Measurements from ENCODE around the gene NAV2. TPM values are rescaled to one million over a fixed set of nuclear protein-coding genes. Genes with fewer than 3 reads are reported as not detected.

NAV2 gene
- total and polyA plus RNA-seq, 2 experiments from 2014 or later, result 26.0 to 45.0 TPM

GRCh38 chr11:19988598-19988997, 276.0 kb downstream of the NAV2 start:
- H3K36me3 Mint-ChIP-seq (ENCODE audit: low read depth), result peaks cover 40% of the 10 kb centered on the region
- Histone ChIP-seq H3K4me2 (no peak overlapping the region), H3K9me2 (ENCODE audit: insufficient read depth) (no peaks in the 10 kb centered on the region), H3K4me1 (ENCODE audit: insufficient read depth) (peaks cover 11% of the 10 kb centered on the region; the same call in 1 of the 2 replicates), H3K4me3 (no peak overlapping the region), H3K36me3 (ENCODE audit: insufficient read depth) (no peaks in the 10 kb centered on the region; the same call in 1 of the 2 replicates), H3K79me2 (replicated peaks; ENCODE audit: insufficient read depth) (no peaks in the 10 kb centered on the region), H3K27me3 (ENCODE audit: insufficient read depth) (no peaks in the 10 kb centered on the region), H2AFZ (no peak overlapping the region), H4K20me1 (replicated peaks; ENCODE audit: insufficient read depth) (peaks cover 4% of the 10 kb centered on the region; the same call in 1 of the 2 replicates), H3F3A (replicated peaks; ENCODE audit: low read depth) (no peaks in the 10 kb centered on the region), H3K27ac (ENCODE audit: low read depth) (no peak overlapping the region)
- no peak overlapping the region for H3K4me3 Mint-ChIP-seq
- ATAC-seq (peak; percentile 98), DNase-seq (ENCODE audit: low spot score) (peak; percentile 83)
- no peaks in the 10 kb centered on the region; the same call in 2 of the 3 replicates for H3K9me3 Mint-ChIP-seq
- peaks cover 30% of the 10 kb centered on the region for H3K4me1 Mint-ChIP-seq
- peaks cover 9% of the 10 kb centered on the region for H3K27me3 Mint-ChIP-seq (ENCODE audit: insufficient read depth, low read depth, poor library complexity)
- peak; percentile 91 for TF ChIP-seq ZNF462 (CRISPR knock-in tag; IDR thresholded peaks at IDR 0.05)
- TF ChIP-seq EZH2phosphoT487 (IDR thresholded peaks at IDR 0.05; ENCODE audit: unreplicated experiment), result no peak
- no peak for TF ChIP-seq ZNF114 (CRISPR knock-in tag; IDR thresholded peaks at IDR 0.05)
- H3K27ac Mint-ChIP-seq, result peak overlapping the region; percentile 61; the same call in 1 of the 2 replicates

GRCh38 chr11:19989191-19989590, 276.6 kb downstream of the NAV2 start:
- Mint-ChIP-seq H3K27me3 (ENCODE audit: insufficient read depth, low read depth, poor library complexity) (peaks cover 9% of the 10 kb centered on the region), H3K27ac (no peak overlapping the region), H3K4me3 (no peak overlapping the region), H3K9me3 (no peaks in the 10 kb centered on the region; the same call in 2 of the 3 replicates), H3K4me1 (peaks cover 30% of the 10 kb centered on the region), H3K36me3 (ENCODE audit: low read depth) (peaks cover 43% of the 10 kb centered on the region)
- Histone ChIP-seq H3K36me3 (ENCODE audit: insufficient read depth) (no peaks in the 10 kb centered on the region; the same call in 1 of the 2 replicates), H3K4me1 (ENCODE audit: insufficient read depth) (peaks cover 11% of the 10 kb centered on the region; the same call in 1 of the 2 replicates), H3K4me3 (no peak overlapping the region), H3K79me2 (replicated peaks; ENCODE audit: insufficient read depth) (no peaks in the 10 kb centered on the region), H3K4me2 (no peak overlapping the region), H3F3A (replicated peaks; ENCODE audit: low read depth) (no peaks in the 10 kb centered on the region), H2AFZ (no peak overlapping the region), H3K9me2 (ENCODE audit: insufficient read depth) (no peaks in the 10 kb centered on the region), H3K27ac (ENCODE audit: low read depth) (no peak overlapping the region; the same call in 1 of the 2 replicates), H4K20me1 (replicated peaks; ENCODE audit: insufficient read depth) (peaks cover 6% of the 10 kb centered on the region; the same call in 1 of the 2 replicates), H3K27me3 (ENCODE audit: insufficient read depth) (no peaks in the 10 kb centered on the region)
- DNase-seq (ENCODE audit: low spot score), result no peak
- ATAC-seq, result no peak
- TF ChIP-seq ETS1 (IDR thresholded peaks at IDR 0.05) (no peak), NANOG (IDR thresholded peaks at IDR 0.05; ENCODE audit: borderline replicate concordance) (no peak), ZNF114 (CRISPR knock-in tag; IDR thresholded peaks at IDR 0.05) (no peak), CTCF (conservative IDR thresholded peaks at IDR 0.05; ENCODE audit: low read depth in 2 of 2) (no peak), STAT1 (IDR thresholded peaks at IDR 0.05; ENCODE audit: unreplicated experiment) (no peak)

Data from GM23338 (cell line).